Measurements from ENCODE around the gene EFCAB12.
"Not testable (repeated sequence)": the region's sequence is repeated elsewhere in the genome, so short reads cannot be mapped to it uniquely, and the experiment has no call there.

EFCAB12 gene

DNA sequence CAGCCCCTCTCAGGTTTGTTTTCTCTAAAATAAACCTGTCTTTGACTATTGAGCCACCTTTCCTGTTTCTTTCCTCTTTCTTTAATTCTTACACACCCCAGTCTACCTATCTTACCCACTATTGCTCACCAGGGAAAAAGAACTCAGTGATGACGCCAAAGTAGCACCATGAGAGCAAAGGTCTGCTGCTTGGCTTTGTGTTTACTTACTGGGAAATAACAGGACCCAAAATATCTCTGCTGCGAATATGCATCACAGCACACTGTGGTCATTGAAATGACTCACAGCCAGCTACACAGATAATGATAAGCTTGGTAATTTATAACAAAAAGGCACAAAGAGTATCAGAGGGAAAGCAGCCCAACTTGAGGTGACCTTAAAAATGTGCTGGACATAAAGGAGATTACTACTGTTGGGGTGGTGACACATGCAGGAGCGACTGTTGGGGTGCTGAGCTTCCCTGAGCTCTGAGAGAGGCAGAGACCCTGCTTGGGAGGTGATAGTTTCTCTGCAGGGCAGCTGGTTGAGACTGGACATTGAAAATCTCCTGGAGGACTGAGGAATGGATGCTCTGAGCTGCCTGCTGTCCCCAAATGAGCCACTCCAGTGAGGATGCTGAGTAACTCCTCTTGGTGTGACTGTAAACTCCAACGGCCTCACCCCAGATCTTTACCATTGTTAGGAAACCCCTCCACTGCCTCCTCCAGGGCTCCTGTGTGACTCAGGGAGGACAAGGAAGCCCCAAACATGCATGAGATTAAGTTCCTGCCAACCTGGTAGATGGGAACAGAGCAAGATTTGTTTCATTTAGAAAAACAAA lies 14.5 kb downstream of the EFCAB12 start:
- Histone ChIP-seq H3K23ac (ENCODE audit: low read length) (no peak overlapping the region), H2BK12ac (ENCODE audit: low read length) (no peak overlapping the region), H2AK5ac (ENCODE audit: low read length) (no peak overlapping the region), H3K4me1 (ENCODE audit: control insufficient read depth in 1 of 2, insufficient read depth in 2 of 2, low read length in 2 of 2) (no peaks in the 10 kb centered on the region), H3K27ac (ENCODE audit: low read depth, low read length) (no peak overlapping the region), H4K12ac (ENCODE audit: low read depth, low read length) (no peak overlapping the region), H3K27me3 (ENCODE audit: insufficient read depth, low read length) (no peaks in the 10 kb centered on the region), H3K4me3 (ENCODE audit: low read depth, low read length) (no peak overlapping the region), H4K91ac (ENCODE audit: low read depth, low read length) (no peak overlapping the region), H3K36me3 (ENCODE audit: control insufficient read depth in 1 of 2, insufficient read depth in 2 of 2, low read length in 2 of 2) (no peaks in the 10 kb centered on the region), H3K79me1 (ENCODE audit: low read length) (no peaks in the 10 kb centered on the region), H3K4me2 (ENCODE audit: low read length) (no peak overlapping the region), H2BK5ac (ENCODE audit: low read depth, low read length, poor library complexity) (no peak overlapping the region), H3K79me2 (ENCODE audit: control insufficient read depth, insufficient read depth, low read length, poor library complexity) (no peaks in the 10 kb centered on the region), H2AFZ (ENCODE audit: insufficient read depth, low read length, poor library complexity) (no peak overlapping the region), H3K9me3 (ENCODE audit: insufficient read depth, low read depth, low read length) (no peaks in the 10 kb centered on the region), H3K14ac (ENCODE audit: low read length) (no peak overlapping the region), H2BK120ac (ENCODE audit: insufficient read depth, low read length, poor library complexity) (no peak overlapping the region), H3K9ac (ENCODE audit: low read length) (no peak overlapping the region), H3K4ac (ENCODE audit: low read depth, low read length) (no peak overlapping the region), H3K18ac (ENCODE audit: low read length) (no peak overlapping the region), H4K8ac (ENCODE audit: low read depth, low read length) (no peak overlapping the region)
- DNase-seq: no peak
- WGBS (ENCODE audit: extremely low coverage, insufficient coverage, insufficient read length): no CpG with 5 or more reads among the region's 4 CpGs

DNA sequence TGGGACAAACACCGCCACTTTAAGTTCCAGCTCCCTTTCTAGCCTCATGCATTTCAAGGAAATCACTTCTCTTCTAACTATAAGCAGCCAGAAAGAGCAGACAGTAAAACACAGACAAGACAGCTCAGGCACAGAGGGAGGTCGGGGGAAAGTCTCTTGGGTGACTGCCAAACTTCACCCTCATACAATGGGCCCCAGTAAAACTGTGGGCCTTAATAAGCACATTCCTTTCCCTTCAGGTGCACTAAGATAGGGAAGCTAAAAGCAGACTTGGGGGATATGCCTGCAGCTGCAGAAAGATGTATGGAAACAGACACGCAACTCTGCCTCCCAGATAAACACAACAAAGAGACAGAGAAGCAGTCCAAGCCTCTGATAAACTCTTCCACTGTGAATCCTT lies 15.2 kb downstream of the EFCAB12 start:
- H2AFZ ChIP-seq (ENCODE audit: insufficient read depth, low read length, poor library complexity); H2AK5ac ChIP-seq (ENCODE audit: low read length); H3K18ac ChIP-seq (ENCODE audit: low read length); H3K27ac ChIP-seq (ENCODE audit: low read depth, low read length); H3K79me1 ChIP-seq (ENCODE audit: low read length); H2BK120ac ChIP-seq (ENCODE audit: insufficient read depth, low read length, poor library complexity); H3K23ac ChIP-seq (ENCODE audit: low read length); H4K91ac ChIP-seq (ENCODE audit: low read depth, low read length); H2BK12ac ChIP-seq (ENCODE audit: low read length); H2BK5ac ChIP-seq (ENCODE audit: low read depth, low read length, poor library complexity); H3K4me3 ChIP-seq (ENCODE audit: low read depth, low read length); H3K36me3 ChIP-seq (ENCODE audit: control insufficient read depth in 1 of 2, insufficient read depth in 2 of 2, low read length in 2 of 2); H3K9ac ChIP-seq (ENCODE audit: low read length); H3K4me2 ChIP-seq (ENCODE audit: low read length); DNase-seq; H3K79me2 ChIP-seq (ENCODE audit: control insufficient read depth, insufficient read depth, low read length, poor library complexity); H4K12ac ChIP-seq (ENCODE audit: low read depth, low read length); H3K4ac ChIP-seq (ENCODE audit: low read depth, low read length); H3K4me1 ChIP-seq (ENCODE audit: control insufficient read depth in 1 of 2, insufficient read depth in 2 of 2, low read length in 2 of 2); H3K9me3 ChIP-seq (ENCODE audit: insufficient read depth, low read depth, low read length); H3K27me3 ChIP-seq (ENCODE audit: insufficient read depth, low read length); H4K8ac ChIP-seq (ENCODE audit: low read depth, low read length); H3K14ac ChIP-seq (ENCODE audit: low read length): not testable (repeated sequence)
- WGBS (ENCODE audit: extremely low coverage, insufficient coverage, insufficient read length): no CpG with 5 or more reads among the region's 3 CpGs

DNA sequence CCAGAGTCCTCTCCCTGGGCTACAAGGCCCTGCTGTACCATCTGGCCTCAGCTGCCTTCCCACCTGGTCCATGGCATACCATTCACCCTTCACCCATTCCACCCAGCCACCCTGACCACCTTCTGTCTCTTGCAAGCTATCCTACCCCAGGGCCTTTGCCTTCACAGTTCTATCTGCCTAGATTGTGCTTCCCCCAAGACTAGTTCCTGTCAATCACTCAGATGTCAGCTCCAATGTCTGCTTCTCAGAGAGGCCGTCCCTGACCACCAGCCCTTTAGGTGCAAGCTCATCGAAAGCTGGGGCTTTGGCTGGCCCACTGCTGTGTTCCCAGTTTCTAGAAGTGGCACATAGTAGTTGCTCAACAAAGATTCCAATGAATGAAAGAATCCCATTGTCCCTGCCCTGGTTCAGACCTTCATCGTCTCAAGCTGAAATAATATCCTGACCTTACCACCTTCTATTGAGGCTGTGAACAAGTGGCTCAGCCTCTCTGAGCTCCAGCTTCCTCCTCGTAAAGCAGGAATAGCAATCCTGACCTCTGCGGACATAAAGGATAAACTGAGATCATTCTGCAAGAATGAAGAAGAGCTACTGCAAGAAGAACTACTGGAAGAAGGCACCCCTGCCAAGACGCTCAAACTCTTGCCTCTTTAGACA lies 15.8 kb downstream of the EFCAB12 start:
- Histone ChIP-seq H2AFZ (ENCODE audit: insufficient read depth, low read length, poor library complexity) (no peak overlapping the region), H3K9ac (ENCODE audit: low read length) (no peak overlapping the region), H3K14ac (ENCODE audit: low read length) (no peak overlapping the region), H2BK12ac (ENCODE audit: low read length) (no peak overlapping the region), H3K18ac (ENCODE audit: low read length) (no peak overlapping the region), H3K9me3 (ENCODE audit: insufficient read depth, low read depth, low read length) (no peaks in the 10 kb centered on the region), H4K8ac (ENCODE audit: low read depth, low read length) (no peak overlapping the region), H3K23ac (ENCODE audit: low read length) (no peak overlapping the region), H3K4me1 (ENCODE audit: control insufficient read depth in 1 of 2, insufficient read depth in 2 of 2, low read length in 2 of 2) (no peaks in the 10 kb centered on the region), H3K4me2 (ENCODE audit: low read length) (no peak overlapping the region), H3K79me2 (ENCODE audit: control insufficient read depth, insufficient read depth, low read length, poor library complexity) (no peaks in the 10 kb centered on the region), H4K91ac (ENCODE audit: low read depth, low read length) (no peak overlapping the region), H2BK120ac (ENCODE audit: insufficient read depth, low read length, poor library complexity) (no peak overlapping the region), H2BK5ac (ENCODE audit: low read depth, low read length, poor library complexity) (no peak overlapping the region), H3K4me3 (ENCODE audit: low read depth, low read length) (no peak overlapping the region), H4K12ac (ENCODE audit: low read depth, low read length) (no peak overlapping the region), H3K79me1 (ENCODE audit: low read length) (no peaks in the 10 kb centered on the region), H2AK5ac (ENCODE audit: low read length) (no peak overlapping the region), H3K4ac (ENCODE audit: low read depth, low read length) (no peak overlapping the region), H3K36me3 (ENCODE audit: control insufficient read depth in 1 of 2, insufficient read depth in 2 of 2, low read length in 2 of 2) (no peaks in the 10 kb centered on the region), H3K27ac (ENCODE audit: low read depth, low read length) (no peak overlapping the region), H3K27me3 (ENCODE audit: insufficient read depth, low read length) (no peaks in the 10 kb centered on the region)
- WGBS (ENCODE audit: extremely low coverage, insufficient coverage, insufficient read length): no CpG with 5 or more reads among the region's 6 CpGs
- no peak for DNase-seq

GRCh38 chr3:129410971-129411370 lies 17.5 kb downstream of the EFCAB12 start:
- H3K4ac ChIP-seq (ENCODE audit: low read depth, low read length): no peak overlapping the region
- H3K23ac ChIP-seq (ENCODE audit: low read length): no peak overlapping the region
- no peak overlapping the region for H4K91ac ChIP-seq (ENCODE audit: low read depth, low read length)
- no peak overlapping the region for H3K9ac ChIP-seq (ENCODE audit: low read length)
- no peaks in the 10 kb centered on the region for H3K79me1 ChIP-seq (ENCODE audit: low read length)
- no peak overlapping the region for H3K18ac ChIP-seq (ENCODE audit: low read length)
- no peak overlapping the region for H3K4me2 ChIP-seq (ENCODE audit: low read length)
- no peak overlapping the region for H3K4me3 ChIP-seq (ENCODE audit: low read depth, low read length)
- no peak overlapping the region for H2AFZ ChIP-seq (ENCODE audit: insufficient read depth, low read length, poor library complexity)
- no peak overlapping the region for H2BK5ac ChIP-seq (ENCODE audit: low read depth, low read length, poor library complexity)
- no peak overlapping the region for H4K12ac ChIP-seq (ENCODE audit: low read depth, low read length)
- no peak overlapping the region for H3K14ac ChIP-seq (ENCODE audit: low read length)
- H2BK12ac ChIP-seq (ENCODE audit: low read length): no peak overlapping the region
- H2BK120ac ChIP-seq (ENCODE audit: insufficient read depth, low read length, poor library complexity): no peak overlapping the region
- no peaks in the 10 kb centered on the region for H3K4me1 ChIP-seq (ENCODE audit: control insufficient read depth in 1 of 2, insufficient read depth in 2 of 2, low read length in 2 of 2)
- DNase-seq: no peak
- no peaks in the 10 kb centered on the region for H3K27me3 ChIP-seq (ENCODE audit: insufficient read depth, low read length)
- H3K27ac ChIP-seq (ENCODE audit: low read depth, low read length): no peak overlapping the region
- no CpG with 5 or more reads among the region's 17 CpGs for WGBS (ENCODE audit: extremely low coverage, insufficient coverage, insufficient read length)
- no peaks in the 10 kb centered on the region for H3K36me3 ChIP-seq (ENCODE audit: control insufficient read depth in 1 of 2, insufficient read depth in 2 of 2, low read length in 2 of 2)
- peaks cover 1% of the 10 kb centered on the region for H3K9me3 ChIP-seq (ENCODE audit: insufficient read depth, low read depth, low read length)
- no peaks in the 10 kb centered on the region for H3K79me2 ChIP-seq (ENCODE audit: control insufficient read depth, insufficient read depth, low read length, poor library complexity)
- no peak overlapping the region for H2AK5ac ChIP-seq (ENCODE audit: low read length)
- H4K8ac ChIP-seq (ENCODE audit: low read depth, low read length): no peak overlapping the region
